Measurements from ENCODE around the gene RNU6-7.

DNA sequence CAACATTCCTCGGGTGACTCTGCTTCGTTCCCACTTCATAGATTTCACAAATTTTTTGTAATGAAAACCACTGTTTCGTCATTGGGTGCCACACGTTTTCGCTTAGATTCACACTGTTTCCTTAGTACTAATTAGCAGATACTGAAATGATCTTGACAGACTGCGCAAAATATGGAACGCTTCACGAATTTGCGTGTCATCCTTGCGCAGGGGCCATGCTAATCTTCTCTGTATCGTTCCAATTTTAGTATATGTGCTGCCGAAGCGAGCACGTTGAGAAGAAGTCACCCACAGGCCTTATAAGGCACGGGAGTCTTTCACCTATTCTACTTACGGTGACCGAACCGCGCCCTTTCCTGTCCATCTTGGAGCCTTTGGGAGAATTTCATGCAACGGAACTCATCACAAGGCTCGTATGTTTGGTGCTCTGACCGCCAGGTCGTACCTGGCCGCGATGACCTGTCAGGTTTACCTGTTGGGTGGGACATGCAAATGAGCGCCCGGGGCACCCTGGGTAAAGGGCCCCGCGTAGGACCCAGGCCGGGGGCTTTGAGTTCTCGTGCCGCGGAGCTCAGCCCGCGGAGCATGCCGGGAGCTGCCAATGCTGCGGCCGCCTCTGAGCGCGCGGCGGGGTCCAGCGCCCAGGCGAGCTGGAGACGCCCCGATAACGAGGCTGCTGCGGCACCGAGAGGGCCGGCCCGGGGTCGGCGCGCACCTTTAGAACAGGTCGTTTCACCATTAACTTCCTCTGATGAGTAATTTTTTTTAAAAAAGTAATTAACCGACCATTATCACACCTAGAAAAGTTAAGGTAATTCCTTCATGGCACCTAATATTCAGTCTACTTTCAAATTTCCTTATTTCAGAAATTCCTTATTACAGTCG, 1.4 kb downstream of the RNU6-7 start, which contains the start of gene RNU6-8:
- TF ChIP-seq, protein P1, sequence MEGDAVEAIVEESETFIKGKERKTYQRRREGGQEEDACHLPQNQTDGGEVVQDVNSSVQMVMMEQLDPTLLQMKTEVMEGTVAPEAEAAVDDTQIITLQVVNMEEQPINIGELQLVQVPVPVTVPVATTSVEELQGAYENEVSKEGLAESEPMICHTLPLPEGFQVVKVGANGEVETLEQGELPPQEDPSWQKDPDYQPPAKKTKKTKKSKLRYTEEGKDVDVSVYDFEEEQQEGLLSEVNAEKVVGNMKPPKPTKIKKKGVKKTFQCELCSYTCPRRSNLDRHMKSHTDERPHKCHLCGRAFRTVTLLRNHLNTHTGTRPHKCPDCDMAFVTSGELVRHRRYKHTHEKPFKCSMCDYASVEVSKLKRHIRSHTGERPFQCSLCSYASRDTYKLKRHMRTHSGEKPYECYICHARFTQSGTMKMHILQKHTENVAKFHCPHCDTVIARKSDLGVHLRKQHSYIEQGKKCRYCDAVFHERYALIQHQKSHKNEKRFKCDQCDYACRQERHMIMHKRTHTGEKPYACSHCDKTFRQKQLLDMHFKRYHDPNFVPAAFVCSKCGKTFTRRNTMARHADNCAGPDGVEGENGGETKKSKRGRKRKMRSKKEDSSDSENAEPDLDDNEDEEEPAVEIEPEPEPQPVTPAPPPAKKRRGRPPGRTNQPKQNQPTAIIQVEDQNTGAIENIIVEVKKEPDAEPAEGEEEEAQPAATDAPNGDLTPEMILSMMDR (conservative IDR thresholded peaks at IDR 0.05), result no peak
- TF ChIP-seq EZH2 (IDR thresholded peaks at IDR 0.05; ENCODE audit: low read depth), result no peak

All from PC-9 (cell line).